ENCODE measurements around the gene PHYKPL.

The PHYKPL gene

DNA sequence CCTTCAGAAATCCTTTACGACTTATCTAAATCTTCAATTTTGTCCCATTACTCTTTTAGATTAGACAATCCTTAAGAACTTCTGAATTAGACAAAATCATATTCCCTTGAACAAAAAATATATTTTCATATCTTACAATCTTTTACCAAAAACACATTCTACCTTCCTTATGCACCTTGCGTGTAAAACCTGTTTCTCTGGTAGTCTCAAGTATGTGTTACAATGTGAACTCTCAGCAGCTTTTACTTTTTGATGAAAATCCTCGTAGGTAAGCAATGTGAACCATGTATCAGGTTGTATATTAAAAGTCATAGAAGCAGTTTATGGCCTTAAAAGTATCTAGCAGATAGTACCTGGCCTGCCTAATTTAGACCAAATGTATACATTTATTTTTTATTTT lies 58.1 kb downstream of the PHYKPL start:
- H3K27ac ChIP-seq (ENCODE audit: low read length), result no peak overlapping the region
- no peaks in the 10 kb centered on the region for H3K4me1 ChIP-seq (ENCODE audit: insufficient read depth, low read length)
- no peaks in the 10 kb centered on the region for H3K36me3 ChIP-seq (ENCODE audit: insufficient read depth, low read length)
- H3K9me3 ChIP-seq (ENCODE audit: insufficient read depth, low read length, severe bottlenecking), result no peaks in the 10 kb centered on the region
- ATAC-seq (ENCODE audit: insufficient read depth, low read depth), result no peak
- H3K27me3 ChIP-seq (ENCODE audit: insufficient read depth, low read length, poor library complexity), result no peaks in the 10 kb centered on the region
- no peak overlapping the region for H3K9ac ChIP-seq (ENCODE audit: low read depth, low read length)
- no peaks in the 10 kb centered on the region for H3K79me2 ChIP-seq (ENCODE audit: insufficient read depth, low read length)
- H4K20me1 ChIP-seq (ENCODE audit: insufficient read depth, low read length), result no peaks in the 10 kb centered on the region
- H2AFZ ChIP-seq (ENCODE audit: low read depth, low read length), result no peak overlapping the region
- no peak overlapping the region for H3K4me3 ChIP-seq (ENCODE audit: low read depth in 1 of 2, low read length in 2 of 2)
- no peak for TF ChIP-seq CTCF (IDR thresholded peaks at IDR 0.05; ENCODE audit: borderline replicate concordance, extremely low read depth, low read length, poor library complexity, severe bottlenecking)
- TF ChIP-seq EZH2 (IDR thresholded peaks at IDR 0.05; ENCODE audit: borderline replicate concordance, low read depth, low read length, severe bottlenecking), result no peak
- DNase-seq, result no peak
- no peak overlapping the region for H3K4me2 ChIP-seq (ENCODE audit: insufficient read depth, low read length)

DNA sequence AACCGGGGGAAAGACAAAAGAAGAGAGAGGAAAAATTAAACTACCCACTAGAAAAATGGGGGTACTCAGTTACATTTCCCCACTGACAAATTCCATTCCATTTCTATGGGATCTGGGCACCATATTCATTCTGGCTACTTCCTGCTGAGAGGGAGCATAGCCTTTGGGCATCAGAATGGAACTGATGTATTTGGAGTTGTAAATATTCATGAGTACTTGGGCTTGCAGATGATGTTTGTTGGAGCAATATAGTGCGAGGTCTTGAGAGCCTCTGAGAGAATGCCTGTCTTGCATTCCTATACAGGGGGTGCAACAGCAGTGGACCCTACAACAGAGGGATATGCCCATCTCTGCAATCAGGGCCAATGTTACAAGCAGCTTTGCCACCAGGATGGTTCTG lies 62.1 kb downstream of the PHYKPL start:
- Histone ChIP-seq H2AFZ (ENCODE audit: low read depth, low read length) (no peak overlapping the region), H3K79me2 (ENCODE audit: insufficient read depth, low read length) (no peaks in the 10 kb centered on the region), H4K20me1 (ENCODE audit: insufficient read depth, low read length) (no peaks in the 10 kb centered on the region), H3K4me2 (ENCODE audit: insufficient read depth, low read length) (no peak overlapping the region), H3K27me3 (ENCODE audit: insufficient read depth, low read length, poor library complexity) (no peaks in the 10 kb centered on the region), H3K9ac (ENCODE audit: low read depth, low read length) (no peak overlapping the region), H3K4me3 (ENCODE audit: low read depth in 1 of 2, low read length in 2 of 2) (no peak overlapping the region), H3K27ac (ENCODE audit: low read length) (no peak overlapping the region), H3K9me3 (ENCODE audit: insufficient read depth, low read length, severe bottlenecking) (no peaks in the 10 kb centered on the region), H3K36me3 (ENCODE audit: insufficient read depth, low read length) (no peaks in the 10 kb centered on the region), H3K4me1 (ENCODE audit: insufficient read depth, low read length) (no peaks in the 10 kb centered on the region)
- DNase-seq (no peak), ATAC-seq (ENCODE audit: insufficient read depth, low read depth) (no peak)
- no peak for TF ChIP-seq EZH2 (IDR thresholded peaks at IDR 0.05; ENCODE audit: borderline replicate concordance, low read depth, low read length, severe bottlenecking)
- no peak for TF ChIP-seq CTCF (IDR thresholded peaks at IDR 0.05; ENCODE audit: borderline replicate concordance, extremely low read depth, low read length, poor library complexity, severe bottlenecking)

GRCh38 chr5:178165581-178165980 lies 67.0 kb downstream of the PHYKPL start:
- Histone ChIP-seq H3K36me3 (ENCODE audit: insufficient read depth, low read length) (no peaks in the 10 kb centered on the region), H3K27ac (ENCODE audit: low read length) (no peak overlapping the region), H3K9me3 (ENCODE audit: insufficient read depth, low read length, severe bottlenecking) (no peaks in the 10 kb centered on the region), H3K4me3 (ENCODE audit: low read depth in 1 of 2, low read length in 2 of 2) (no peak overlapping the region), H3K4me2 (ENCODE audit: insufficient read depth, low read length) (no peak overlapping the region), H3K27me3 (ENCODE audit: insufficient read depth, low read length, poor library complexity) (peaks cover 6% of the 10 kb centered on the region), H4K20me1 (ENCODE audit: insufficient read depth, low read length) (no peaks in the 10 kb centered on the region), H3K9ac (ENCODE audit: low read depth, low read length) (no peak overlapping the region), H3K79me2 (ENCODE audit: insufficient read depth, low read length) (no peaks in the 10 kb centered on the region), H2AFZ (ENCODE audit: low read depth, low read length) (no peak overlapping the region), H3K4me1 (ENCODE audit: insufficient read depth, low read length) (peaks cover 10% of the 10 kb centered on the region)
- DNase-seq (no peak), ATAC-seq (ENCODE audit: insufficient read depth, low read depth) (no peak)
- no peak for TF ChIP-seq CTCF (IDR thresholded peaks at IDR 0.05; ENCODE audit: borderline replicate concordance, extremely low read depth, low read length, poor library complexity, severe bottlenecking)
- TF ChIP-seq EZH2 (IDR thresholded peaks at IDR 0.05; ENCODE audit: borderline replicate concordance, low read depth, low read length, severe bottlenecking), result no peak
